DOHH2 (cell line): Measurements from ENCODE around the gene NRXN3.

Experiments
- EZH2phosphoT487 ChIP-seq: fragments of 200-600 bp; sonication (generic); IDR thresholded peaks from 2 replicates; pipeline ENCODE4 v1.6.1; 2017; ENCODE audit warnings: borderline replicate concordance, mild to moderate bottlenecking, antibody characterized with exemption, low read length, moderate library complexity, mixed read lengths
- TF ChIP-seq, protein P1 (sequence below): fragments of 200-600 bp; sonication (generic); IDR thresholded peaks from one replicate; pipeline ENCODE4 v1.5.1; 2014; ENCODE audit warnings: antibody characterized with exemption, mild to moderate bottlenecking, low read depth, low read length; ENCODE audit not compliant: poor library complexity, severe bottlenecking

DNA sequence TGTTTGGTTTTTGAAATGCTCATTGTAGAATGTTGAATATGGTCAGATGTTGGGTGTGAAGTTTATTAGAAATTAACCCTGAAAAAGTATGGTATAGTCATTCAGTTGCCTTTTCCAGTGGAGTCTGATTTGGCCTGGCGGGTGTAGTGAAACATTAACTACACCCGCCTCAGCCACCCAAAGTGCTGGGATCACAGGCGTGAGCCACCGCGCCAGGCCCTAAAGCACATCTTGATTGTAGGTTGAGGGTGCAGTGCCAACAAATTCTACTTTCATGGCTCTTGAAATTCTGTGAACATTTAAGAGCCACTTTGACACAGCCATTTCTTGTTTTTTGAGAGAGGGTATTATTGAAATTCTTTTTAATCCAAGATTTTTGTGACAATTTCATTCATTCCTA lies 1416.2 kb downstream of the NRXN3 start:
- TF ChIP-seq, protein P1, sequence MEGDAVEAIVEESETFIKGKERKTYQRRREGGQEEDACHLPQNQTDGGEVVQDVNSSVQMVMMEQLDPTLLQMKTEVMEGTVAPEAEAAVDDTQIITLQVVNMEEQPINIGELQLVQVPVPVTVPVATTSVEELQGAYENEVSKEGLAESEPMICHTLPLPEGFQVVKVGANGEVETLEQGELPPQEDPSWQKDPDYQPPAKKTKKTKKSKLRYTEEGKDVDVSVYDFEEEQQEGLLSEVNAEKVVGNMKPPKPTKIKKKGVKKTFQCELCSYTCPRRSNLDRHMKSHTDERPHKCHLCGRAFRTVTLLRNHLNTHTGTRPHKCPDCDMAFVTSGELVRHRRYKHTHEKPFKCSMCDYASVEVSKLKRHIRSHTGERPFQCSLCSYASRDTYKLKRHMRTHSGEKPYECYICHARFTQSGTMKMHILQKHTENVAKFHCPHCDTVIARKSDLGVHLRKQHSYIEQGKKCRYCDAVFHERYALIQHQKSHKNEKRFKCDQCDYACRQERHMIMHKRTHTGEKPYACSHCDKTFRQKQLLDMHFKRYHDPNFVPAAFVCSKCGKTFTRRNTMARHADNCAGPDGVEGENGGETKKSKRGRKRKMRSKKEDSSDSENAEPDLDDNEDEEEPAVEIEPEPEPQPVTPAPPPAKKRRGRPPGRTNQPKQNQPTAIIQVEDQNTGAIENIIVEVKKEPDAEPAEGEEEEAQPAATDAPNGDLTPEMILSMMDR = no peak
- no peak for TF ChIP-seq EZH2phosphoT487
